HG03521 (cell line): Measurements from ENCODE around the gene RNF166.

Experiments used
- ATAC-seq: cut with Tn5 transposase; IDR thresholded peaks from one replicate; pipeline ENCODE4 v1.9.1; 2021; ENCODE audit warnings: mild to moderate bottlenecking, moderate library complexity; ENCODE audit not compliant: unreplicated experiment

The RNF166 gene

GRCh38 chr16:88712362-88712979 is 6.3 kb upstream of the RNF166 start:
- no peak for ATAC-seq

GRCh38 chr16:88711750-88712340 is 5.6 kb upstream of the RNF166 start:
- ATAC-seq, result no peak

GRCh38 chr16:88710556-88710955 is 4.3 kb upstream of the RNF166 start:
- no peak for ATAC-seq

- ATAC-seq, result no peak
Measured at GRCh38 chr16:88706965-88707826, 988 bp upstream of the RNF166 start.

- ATAC-seq, result peak; percentile 11
Measured at GRCh38 chr16:88705801-88706228, 393 bp downstream of the RNF166 start.

GRCh38 chr16:88705076-88705684 is 1.0 kb downstream of the RNF166 start:
- no peak for ATAC-seq

GRCh38 chr16:88703486-88704309 is 2.5 kb downstream of the RNF166 start:
- no peak for ATAC-seq

GRCh38 chr16:88702371-88703210 is 3.6 kb downstream of the RNF166 start:
- ATAC-seq, result no peak

- no peak for ATAC-seq
Measured at GRCh38 chr16:88701581-88702370, 4.4 kb downstream of the RNF166 start.

- ATAC-seq, result peak; percentile 58
Measured at GRCh38 chr16:88700636-88701482, 5.3 kb downstream of the RNF166 start.

GRCh38 chr16:88700322-88700635 is 5.9 kb downstream of the RNF166 start:
- ATAC-seq, result no peak

- ATAC-seq, result no peak
Measured at GRCh38 chr16:88699180-88699579, 7.0 kb downstream of the RNF166 start.

GRCh38 chr16:88698646-88699045 is 7.6 kb downstream of the RNF166 start:
- no peak for ATAC-seq

GRCh38 chr16:88697831-88698615 is 8.2 kb downstream of the RNF166 start:
- ATAC-seq, result no peak

- ATAC-seq, result no peak
Measured at GRCh38 chr16:88697116-88697830, 8.9 kb downstream of the RNF166 start.

GRCh38 chr16:88696441-88696840 is 9.8 kb downstream of the RNF166 start:
- no peak for ATAC-seq

GRCh38 chr16:88695753-88696152 is 10.5 kb downstream of the RNF166 start:
- no peak for ATAC-seq
